ENCODE results near the gene ZRSR2. TPM values are rescaled to one million over a fixed set of nuclear protein-coding genes. Genes with fewer than 3 reads are reported as not detected.
A peak's percentile ranks its signal among the peaks of the same experiment; 100 is the strongest.

Gene ZRSR2
- total and polyA plus RNA-seq, 2 of the 13 experiments (the other 11 are each of a cell fraction or from before 2014, with no cell fraction given) = 3.6 to 4.9 TPM

DNA sequence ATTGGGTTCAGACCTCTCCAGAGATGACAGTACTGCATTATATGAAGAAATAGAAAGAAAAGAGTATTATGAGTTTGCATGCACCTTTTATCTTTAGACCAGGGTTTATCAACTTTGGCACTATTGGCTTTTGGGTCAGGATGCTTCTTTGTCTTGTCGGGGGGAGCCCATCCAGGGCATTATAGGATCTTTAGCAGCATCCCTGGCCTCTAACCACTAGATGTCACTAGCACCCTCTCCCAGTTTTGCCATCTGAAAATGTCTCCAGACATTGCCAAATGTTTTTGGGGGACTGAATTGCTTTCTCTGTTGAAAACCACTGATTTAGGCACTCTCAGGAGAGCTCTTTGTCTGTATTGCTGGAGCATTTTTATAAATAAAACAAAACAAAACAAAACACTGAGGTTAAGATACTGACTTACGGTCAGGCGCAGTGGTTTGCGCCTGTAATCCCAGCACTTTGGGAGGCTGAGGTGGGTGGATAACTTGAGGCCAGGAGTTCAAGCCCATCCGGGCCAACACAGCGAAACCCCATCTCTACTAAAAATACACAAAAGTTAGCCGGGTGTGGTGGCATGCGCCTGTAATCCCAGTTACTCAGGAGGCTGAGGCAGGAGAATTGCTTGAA lies 28.6 kb upstream of the ZRSR2 start:
- Histone ChIP-seq H3K4me1 (ENCODE audit: insufficient read depth, low read length) (no peaks in the 10 kb centered on the region), H3K4me2 (ENCODE audit: low read depth, low read length) (no peak overlapping the region), H3K4me3 (replicated peaks in 1 of 3; ENCODE audit: insufficient read depth in 1 of 3, low read depth in 2 of 3, low read length in 3 of 3) (no peak overlapping the region), H3K27ac (ENCODE audit: extremely low read length, insufficient read depth, low read length) (no peak overlapping the region), H2AFZ (ENCODE audit: low read length) (no peak overlapping the region), H3K9ac (ENCODE audit: insufficient read depth, low read depth, low read length) (no peak overlapping the region), H3K9me3 (ENCODE audit: low read length) (no peaks in the 10 kb centered on the region), H4K20me1 (ENCODE audit: insufficient read depth, low read length) (no peaks in the 10 kb centered on the region), H3K79me2 (ENCODE audit: insufficient read depth, low read length) (no peaks in the 10 kb centered on the region), H3K27me3 (ENCODE audit: control insufficient read depth in 1 of 2, insufficient read depth in 2 of 2, low read length in 2 of 2) (no peaks in the 10 kb centered on the region), H3K36me3 (replicated peaks in 1 of 2; ENCODE audit: control insufficient read depth in 1 of 2, insufficient read depth in 2 of 2, low read length in 2 of 2) (no peaks in the 10 kb centered on the region)
- ATAC-seq (peak; percentile 44; the same call in 1 of the 3 replicates), FAIRE-seq (no peak), DNase-seq (ENCODE audit: low spot score) (no peak)
- in situ Hi-C loops (cut with HindIII; ENCODE audit: extremely low pct_ligation_motif_present, low pct_unique_long_range_greater_than_20kb) = no loop called here
- ChIA-PET POLR2A (no interaction called here), CTCF (ENCODE audit: low intra/inter-chr PET ratio, low total read pairs) (no interaction called here)
- 94% methylated on average over 5 of the region's 8 CpGs for WGBS (ENCODE audit: low lambda C conversion rate)
- TF ChIP-seq STAG1 (CRISPR knock-in tag; IDR thresholded peaks at IDR 0.05) = peak; percentile 46
- TF ChIP-seq, protein P1, sequence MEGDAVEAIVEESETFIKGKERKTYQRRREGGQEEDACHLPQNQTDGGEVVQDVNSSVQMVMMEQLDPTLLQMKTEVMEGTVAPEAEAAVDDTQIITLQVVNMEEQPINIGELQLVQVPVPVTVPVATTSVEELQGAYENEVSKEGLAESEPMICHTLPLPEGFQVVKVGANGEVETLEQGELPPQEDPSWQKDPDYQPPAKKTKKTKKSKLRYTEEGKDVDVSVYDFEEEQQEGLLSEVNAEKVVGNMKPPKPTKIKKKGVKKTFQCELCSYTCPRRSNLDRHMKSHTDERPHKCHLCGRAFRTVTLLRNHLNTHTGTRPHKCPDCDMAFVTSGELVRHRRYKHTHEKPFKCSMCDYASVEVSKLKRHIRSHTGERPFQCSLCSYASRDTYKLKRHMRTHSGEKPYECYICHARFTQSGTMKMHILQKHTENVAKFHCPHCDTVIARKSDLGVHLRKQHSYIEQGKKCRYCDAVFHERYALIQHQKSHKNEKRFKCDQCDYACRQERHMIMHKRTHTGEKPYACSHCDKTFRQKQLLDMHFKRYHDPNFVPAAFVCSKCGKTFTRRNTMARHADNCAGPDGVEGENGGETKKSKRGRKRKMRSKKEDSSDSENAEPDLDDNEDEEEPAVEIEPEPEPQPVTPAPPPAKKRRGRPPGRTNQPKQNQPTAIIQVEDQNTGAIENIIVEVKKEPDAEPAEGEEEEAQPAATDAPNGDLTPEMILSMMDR (CRISPR knock-in tag; IDR thresholded peaks at IDR 0.05) = peak; percentile 49
- TF ChIP-seq, protein P2, sequence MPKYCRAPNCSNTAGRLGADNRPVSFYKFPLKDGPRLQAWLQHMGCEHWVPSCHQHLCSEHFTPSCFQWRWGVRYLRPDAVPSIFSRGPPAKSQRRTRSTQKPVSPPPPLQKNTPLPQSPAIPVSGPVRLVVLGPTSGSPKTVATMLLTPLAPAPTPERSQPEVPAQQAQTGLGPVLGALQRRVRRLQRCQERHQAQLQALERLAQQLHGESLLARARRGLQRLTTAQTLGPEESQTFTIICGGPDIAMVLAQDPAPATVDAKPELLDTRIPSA (CRISPR knock-in tag; IDR thresholded peaks at IDR 0.05; ENCODE audit: borderline replicate concordance) = no peak
- intact Hi-C loops (cut with micrococcal nuclease; ENCODE audit: unreplicated experiment) = loop anchor here (2.0 to 10.0 kb wide), 2 partner anchors 213 to 375 kb away; no protein-coding TSS in a partner anchor
- no TSS peak for BruUV-seq (replicated peaks)

DNA sequence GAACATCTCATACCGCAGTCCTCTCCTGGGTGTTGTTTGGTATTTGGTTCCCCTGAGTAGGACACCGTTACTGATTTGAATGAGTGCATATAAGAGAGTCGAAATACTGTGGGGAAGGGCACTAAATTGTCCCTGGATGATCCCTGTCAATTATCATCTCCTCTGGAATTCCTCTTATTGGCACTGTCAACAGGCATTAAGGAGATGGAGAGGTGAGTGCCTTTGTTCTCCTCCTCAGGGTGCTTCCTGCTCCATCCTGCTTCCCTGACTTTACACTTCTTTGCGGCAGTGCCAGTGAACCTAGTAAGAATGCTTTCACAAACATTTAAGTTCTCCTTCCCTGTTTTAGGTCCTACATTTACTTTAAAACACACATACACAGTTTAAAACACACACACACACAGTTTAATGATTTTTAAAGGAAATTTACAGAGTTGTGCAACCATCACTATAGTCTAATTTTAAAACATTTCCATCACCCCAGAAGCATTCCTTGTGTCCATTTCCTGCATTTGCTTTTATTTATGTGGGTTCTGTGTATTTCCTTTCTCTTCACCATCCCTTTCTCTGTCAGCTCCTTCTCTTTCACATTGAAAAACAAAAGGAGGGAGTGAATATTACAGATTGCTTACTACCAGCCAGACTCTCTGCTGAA lies 20.9 kb upstream of the ZRSR2 start:
- Histone ChIP-seq H3K27me3 (ENCODE audit: control insufficient read depth in 1 of 2, insufficient read depth in 2 of 2, low read length in 2 of 2) (no peaks in the 10 kb centered on the region), H3K9ac (ENCODE audit: insufficient read depth, low read depth, low read length) (no peak overlapping the region), H3K79me2 (ENCODE audit: insufficient read depth, low read length) (no peaks in the 10 kb centered on the region), H2AFZ (ENCODE audit: low read length) (no peak overlapping the region), H3K4me2 (ENCODE audit: low read depth, low read length) (no peak overlapping the region), H3K36me3 (replicated peaks in 1 of 2; ENCODE audit: control insufficient read depth in 1 of 2, insufficient read depth in 2 of 2, low read length in 2 of 2) (no peaks in the 10 kb centered on the region), H3K4me1 (ENCODE audit: insufficient read depth, low read length) (no peaks in the 10 kb centered on the region), H3K4me3 (replicated peaks in 1 of 3; ENCODE audit: insufficient read depth in 1 of 3, low read depth in 2 of 3, low read length in 3 of 3) (no peak overlapping the region), H4K20me1 (ENCODE audit: insufficient read depth, low read length) (no peaks in the 10 kb centered on the region), H3K9me3 (ENCODE audit: low read length) (no peaks in the 10 kb centered on the region), H3K27ac (ENCODE audit: extremely low read length, insufficient read depth, low read length) (no peak overlapping the region)
- intact Hi-C loops (cut with micrococcal nuclease; ENCODE audit: unreplicated experiment) = loop anchor here (10.0 kb wide), 1 partner anchor 205 kb away; no protein-coding TSS in a partner anchor
- CTCF ChIA-PET (ENCODE audit: low intra/inter-chr PET ratio, low total read pairs) = no interaction called here
- BruUV-seq (replicated peaks) = no TSS peak
- WGBS (ENCODE audit: low lambda C conversion rate) = 100% methylated on average over 3 of the region's 4 CpGs
- in situ Hi-C loops (cut with HindIII; ENCODE audit: extremely low pct_ligation_motif_present, low pct_unique_long_range_greater_than_20kb) = no loop called here
- DNase-seq (ENCODE audit: low spot score) (no peak), ATAC-seq (no peak), FAIRE-seq (no peak)
- TF ChIP-seq ZNF772 (CRISPR knock-in tag; IDR thresholded peaks at IDR 0.05) (no peak), TBL1XR1 (IDR thresholded peaks at IDR 0.05; ENCODE audit: borderline replicate concordance, low read length, partially characterized antibody) (no peak), SMAD9 (CRISPR knock-in tag; IDR thresholded peaks at IDR 0.05) (no peak), REPIN1 (CRISPR knock-in tag; IDR thresholded peaks at IDR 0.05; ENCODE audit: borderline replicate concordance, low read depth) (no peak)
- POLR2A ChIA-PET = no interaction called here

Measured in HepG2 (cell line).